Astrocyte (in vitro differentiated cells and primary cell): ENCODE data around the gene GRAP2.

Experiments
- CTCF ChIP-seq: IDR thresholded peaks from 2 replicates; pipeline ENCODE4 v1.5.1; 2011; ENCODE audit warnings: low read depth, mild to moderate bottlenecking, inconsistent platforms, low read length, moderate library complexity; ENCODE audit not compliant: insufficient read depth
- EZH2 ChIP-seq: IDR thresholded peaks from 2 replicates; pipeline ENCODE4 v1.6.1; 2012; ENCODE audit warnings: mild to moderate bottlenecking, low read length, inconsistent platforms; ENCODE audit not compliant: insufficient read depth

- TF ChIP-seq CTCF (no peak), EZH2 (no peak)
These were observed 25.9 kb downstream of the GRAP2 start for GRCh38 chr22:39926753-39927152.
